SH-SY5Y (cell line): ENCODE data around the gene BECN2.

ENCODE experiments used
- GATA2 ChIP-seq: IDR thresholded peaks from 2 replicates; pipeline ENCODE4 v1.6.1; 2011; ENCODE audit warnings: mild to moderate bottlenecking, low read depth, low read length
- GATA3 ChIP-seq: IDR thresholded peaks from 2 replicates; pipeline ENCODE4 v1.6.1; 2011; ENCODE audit warnings: low read depth, mild to moderate bottlenecking, low read length, moderate library complexity

The BECN2 gene, protein sequence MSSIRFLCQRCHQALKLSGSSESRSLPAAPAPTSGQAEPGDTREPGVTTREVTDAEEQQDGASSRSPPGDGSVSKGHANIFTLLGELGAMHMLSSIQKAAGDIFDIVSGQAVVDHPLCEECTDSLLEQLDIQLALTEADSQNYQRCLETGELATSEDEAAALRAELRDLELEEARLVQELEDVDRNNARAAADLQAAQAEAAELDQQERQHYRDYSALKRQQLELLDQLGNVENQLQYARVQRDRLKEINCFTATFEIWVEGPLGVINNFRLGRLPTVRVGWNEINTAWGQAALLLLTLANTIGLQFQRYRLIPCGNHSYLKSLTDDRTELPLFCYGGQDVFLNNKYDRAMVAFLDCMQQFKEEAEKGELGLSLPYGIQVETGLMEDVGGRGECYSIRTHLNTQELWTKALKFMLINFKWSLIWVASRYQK

DNA sequence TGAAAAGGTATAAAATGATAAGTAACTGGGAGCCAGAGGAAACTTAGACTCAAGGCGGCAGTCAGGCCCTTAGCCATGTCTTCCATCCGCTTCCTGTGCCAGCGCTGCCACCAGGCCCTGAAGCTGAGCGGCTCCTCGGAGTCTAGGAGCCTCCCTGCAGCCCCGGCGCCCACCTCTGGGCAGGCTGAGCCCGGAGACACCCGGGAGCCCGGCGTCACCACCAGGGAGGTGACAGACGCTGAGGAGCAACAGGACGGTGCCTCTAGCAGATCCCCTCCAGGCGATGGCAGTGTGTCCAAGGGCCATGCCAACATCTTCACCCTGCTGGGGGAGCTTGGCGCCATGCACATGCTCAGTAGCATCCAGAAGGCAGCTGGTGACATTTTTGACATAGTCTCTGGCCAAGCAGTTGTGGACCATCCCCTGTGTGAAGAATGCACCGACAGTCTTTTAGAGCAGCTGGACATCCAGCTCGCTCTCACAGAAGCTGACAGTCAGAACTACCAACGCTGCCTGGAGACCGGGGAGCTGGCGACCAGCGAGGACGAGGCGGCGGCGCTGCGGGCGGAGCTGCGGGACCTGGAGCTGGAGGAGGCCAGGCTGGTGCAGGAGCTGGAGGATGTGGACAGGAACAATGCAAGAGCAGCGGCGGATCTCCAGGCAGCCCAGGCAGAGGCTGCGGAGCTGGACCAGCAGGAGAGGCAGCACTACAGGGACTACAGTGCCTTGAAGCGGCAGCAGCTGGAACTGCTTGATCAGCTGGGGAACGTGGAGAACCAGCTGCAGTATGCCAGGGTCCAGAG is at the start of gene BECN2:
Gene BECN2 (plus strand): TSS at position 76 of the 803 bp plus-strand sequence. CDS start 0 bp downstream, at position 76.
- TF ChIP-seq GATA3 (no peak), GATA2 (no peak)

DNA sequence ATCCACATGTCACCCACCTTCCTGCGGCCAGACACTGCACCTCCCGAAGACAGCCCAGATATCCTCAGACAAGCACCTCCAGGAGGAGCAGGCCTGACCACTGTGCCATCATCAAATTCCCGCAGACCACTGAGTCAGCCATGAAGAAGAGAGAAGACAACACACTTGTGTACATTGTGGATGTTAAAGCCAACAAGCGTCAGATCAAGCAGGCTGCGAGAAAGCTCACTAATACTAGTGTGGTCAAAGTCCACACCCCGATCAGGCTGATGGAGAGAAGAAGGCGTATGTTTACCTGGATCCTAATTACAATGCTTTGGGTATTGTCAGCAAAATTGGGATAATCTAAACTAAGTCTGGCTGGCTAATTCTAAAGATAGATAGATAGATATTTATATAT is 41.4 kb upstream of the BECN2 start:
- no peak for TF ChIP-seq GATA3
- no peak for TF ChIP-seq GATA2

DNA sequence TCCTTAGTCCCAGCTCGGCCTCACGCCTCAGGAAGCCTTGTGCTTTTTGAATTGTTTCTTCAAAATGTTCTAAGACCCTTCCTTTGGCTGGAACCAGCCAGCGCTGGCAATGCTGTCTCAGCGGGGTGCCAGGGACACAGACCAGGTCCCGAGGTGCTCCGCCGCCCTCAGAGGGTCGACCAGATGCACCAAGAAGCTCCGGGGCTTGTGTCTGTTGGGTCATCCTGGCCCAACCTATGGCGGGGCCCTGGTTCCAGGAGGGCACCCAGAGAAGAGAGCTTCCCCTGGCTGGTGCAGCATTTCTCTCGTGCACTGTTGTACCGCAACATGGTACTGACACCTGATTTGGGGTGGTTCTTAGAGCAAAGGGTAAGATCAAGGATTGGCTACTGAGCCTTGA is 40.1 kb upstream of the BECN2 start:
- TF ChIP-seq GATA3 (no peak), GATA2 (no peak)

DNA sequence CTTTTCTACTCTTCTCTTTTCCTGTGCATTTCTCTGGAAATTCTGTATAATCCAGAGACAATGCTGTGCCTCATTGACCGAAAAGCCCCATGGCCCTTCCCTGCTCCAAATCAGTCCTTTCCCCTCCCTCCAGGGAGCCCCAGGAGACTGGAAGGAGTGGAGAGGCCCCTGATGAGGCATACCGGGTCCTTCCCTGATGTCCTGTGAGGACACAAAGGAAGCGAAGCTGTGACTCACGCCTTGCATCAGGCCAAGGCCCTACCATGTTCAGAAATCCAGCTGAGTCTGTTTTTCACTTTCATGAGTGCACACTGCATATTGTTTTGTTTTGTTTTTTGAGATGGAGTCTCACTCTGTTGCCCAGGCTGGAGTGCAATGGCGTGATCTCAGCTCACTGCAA is 38.7 kb upstream of the BECN2 start:
- TF ChIP-seq GATA2 (no peak), GATA3 (no peak)

DNA sequence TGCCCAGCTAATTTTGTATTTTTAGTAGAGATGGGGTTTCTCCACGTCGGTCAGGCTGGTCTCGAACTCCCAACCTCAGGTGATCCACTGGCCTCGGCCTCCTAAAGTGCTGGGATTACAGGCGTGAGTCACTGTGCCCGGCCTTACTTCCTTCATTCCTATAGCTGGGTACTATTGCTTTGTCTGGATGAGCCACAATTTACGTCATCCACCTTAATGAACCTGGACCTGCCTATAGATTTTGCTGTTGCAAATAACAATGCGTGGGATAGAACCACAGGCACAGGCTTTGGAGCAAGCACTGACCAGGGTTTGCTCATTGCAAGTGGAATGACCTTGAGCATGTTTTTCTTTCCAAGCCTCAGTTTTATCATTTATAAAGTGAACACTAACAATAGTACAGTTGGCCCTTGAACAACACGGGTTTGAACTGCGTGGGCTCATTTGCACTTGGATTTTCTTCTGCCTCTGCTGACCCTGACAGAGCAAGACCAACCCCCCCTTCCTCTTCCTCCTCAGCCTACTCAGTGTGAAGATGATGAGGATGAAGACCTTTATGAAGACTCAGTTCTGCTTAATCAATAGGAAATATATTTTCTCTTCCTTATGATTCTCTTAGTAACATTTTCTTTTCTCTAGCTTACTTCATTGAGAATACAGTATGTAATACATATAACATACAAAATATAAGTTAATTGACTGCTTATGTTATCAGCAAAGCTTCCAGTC is 33.3 kb upstream of the BECN2 start:
- TF ChIP-seq GATA2 (no peak), GATA3 (no peak)

DNA sequence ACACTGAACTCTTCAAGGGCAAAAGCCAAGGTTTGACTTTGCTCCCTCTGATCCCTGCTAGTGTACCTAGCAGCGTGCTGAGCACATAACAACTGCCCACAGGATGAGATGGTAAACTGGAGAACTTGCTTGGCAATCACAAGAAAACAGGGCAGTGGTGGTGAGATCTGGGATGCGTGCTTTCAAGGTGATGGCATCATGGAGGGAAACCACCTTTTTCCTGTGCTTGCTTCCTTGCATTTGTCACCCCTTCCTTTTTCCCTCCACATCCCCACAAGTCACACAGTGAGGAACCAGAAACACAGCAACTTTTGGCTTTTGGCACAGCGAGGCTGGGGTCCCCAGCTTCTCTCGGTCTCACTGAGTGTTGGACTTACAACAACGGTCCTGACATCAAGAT is 31.4 kb upstream of the BECN2 start:
- no peak for TF ChIP-seq GATA3

DNA sequence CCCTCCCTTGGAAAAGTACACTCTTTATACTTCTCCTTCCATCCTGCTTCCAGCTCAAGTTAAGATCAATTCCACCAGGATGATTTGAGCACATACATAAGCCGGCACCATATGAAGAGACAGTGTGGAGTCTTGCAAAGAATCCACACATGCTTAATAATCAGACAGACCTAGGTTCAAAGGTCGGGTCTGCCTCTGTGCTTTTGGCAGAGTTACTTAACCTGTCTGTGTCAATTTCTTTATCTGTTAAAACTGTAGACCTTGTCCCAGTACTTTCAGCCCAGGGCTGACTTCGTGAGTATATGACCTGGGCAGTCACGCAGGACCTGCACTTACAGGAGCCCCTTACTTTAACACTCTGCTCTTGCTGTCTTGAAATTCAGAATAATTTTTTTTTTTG is 30.2 kb upstream of the BECN2 start:
- TF ChIP-seq GATA3 (no peak), GATA2 (no peak)

DNA sequence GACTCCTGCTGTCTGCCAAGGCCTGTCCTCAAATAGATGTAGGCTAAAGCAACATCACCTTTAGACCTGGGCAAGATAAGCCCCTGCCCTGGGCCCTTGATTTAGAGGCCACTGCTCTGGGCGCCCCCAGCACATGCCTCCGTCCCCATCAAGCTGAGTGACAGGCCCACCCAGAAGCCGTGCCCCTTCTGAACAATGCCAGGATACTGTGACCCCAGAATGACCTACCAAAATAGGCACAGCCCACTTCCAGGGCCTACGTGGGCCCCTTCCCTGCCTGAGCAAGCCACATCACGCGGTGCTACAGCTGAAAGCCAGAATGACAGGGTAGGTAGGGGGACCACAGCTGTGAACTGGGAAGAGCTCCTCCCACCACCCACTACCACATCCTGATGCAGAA is 24.7 kb upstream of the BECN2 start:
- no peak for TF ChIP-seq GATA2

DNA sequence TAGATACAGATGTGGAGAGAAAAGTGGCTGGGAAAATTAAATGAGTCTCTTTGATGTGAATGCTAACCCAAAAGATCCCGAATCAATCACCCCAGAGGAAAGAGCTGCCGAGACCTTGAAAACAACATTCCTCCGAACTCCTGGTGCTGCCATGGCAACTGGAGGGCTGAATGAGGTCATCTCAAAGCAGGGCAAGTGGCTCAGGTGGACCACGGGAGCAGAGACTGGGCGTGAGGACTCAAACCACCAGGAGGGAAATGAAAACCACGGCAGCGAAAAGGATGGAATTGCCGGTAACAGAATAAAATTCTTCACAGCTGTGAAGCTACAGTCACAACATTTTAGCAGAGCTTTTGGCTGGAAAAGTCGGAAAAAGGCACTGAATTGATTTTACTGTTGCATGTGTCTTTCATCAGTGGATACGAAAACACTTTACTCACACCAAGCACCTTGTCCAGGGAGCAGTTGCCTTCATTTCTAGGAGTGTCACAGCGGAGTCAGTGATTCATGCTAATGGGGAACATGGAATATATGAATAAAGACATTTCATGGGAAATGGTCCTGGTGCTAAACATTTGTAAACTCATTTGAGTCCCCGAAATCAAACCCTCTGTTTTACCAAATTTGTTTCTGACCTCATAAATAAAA is 23.2 kb upstream of the BECN2 start:
- no peak for TF ChIP-seq GATA3
- TF ChIP-seq GATA2: no peak

DNA sequence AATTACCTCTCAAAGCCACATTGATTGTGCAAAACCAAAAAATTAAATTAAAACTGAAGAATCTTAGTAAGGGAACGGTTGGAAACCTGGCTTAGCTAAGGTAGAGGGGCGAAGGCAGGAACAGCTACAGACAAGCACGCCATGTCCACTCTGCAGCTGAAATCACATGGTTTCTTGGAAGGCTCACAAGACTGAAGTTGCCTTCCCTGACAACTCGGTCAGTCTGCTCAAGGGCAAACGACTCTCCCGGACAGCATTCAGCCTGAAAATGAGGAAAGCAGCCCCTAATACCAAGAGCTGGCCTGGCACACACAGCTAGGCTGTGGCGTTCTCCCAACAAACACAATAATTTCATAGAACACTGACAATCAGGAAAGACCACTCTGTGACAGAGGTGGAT is 22.7 kb upstream of the BECN2 start:
- TF ChIP-seq GATA3: no peak
- TF ChIP-seq GATA2: no peak

DNA sequence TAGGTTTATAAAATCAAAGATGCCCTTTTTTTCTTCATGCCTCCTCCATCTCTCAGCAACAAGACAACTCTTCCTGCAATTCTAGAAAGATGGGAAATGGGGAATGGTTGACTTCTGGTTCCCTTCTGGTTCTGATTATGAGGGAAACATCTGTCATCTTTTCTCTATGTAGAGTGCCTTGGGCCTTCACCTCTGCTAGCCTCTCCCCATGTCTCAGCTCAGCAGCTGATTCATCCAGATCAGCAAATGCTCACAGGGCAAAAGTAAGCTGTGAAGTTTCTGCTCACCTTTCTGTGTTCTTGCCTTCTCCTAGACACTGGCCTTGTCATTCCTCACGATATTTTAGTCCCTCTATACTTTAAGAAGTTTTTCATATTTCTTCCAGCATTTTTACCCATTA is 17.8 kb upstream of the BECN2 start:
- TF ChIP-seq GATA3 (no peak), GATA2 (no peak)

DNA sequence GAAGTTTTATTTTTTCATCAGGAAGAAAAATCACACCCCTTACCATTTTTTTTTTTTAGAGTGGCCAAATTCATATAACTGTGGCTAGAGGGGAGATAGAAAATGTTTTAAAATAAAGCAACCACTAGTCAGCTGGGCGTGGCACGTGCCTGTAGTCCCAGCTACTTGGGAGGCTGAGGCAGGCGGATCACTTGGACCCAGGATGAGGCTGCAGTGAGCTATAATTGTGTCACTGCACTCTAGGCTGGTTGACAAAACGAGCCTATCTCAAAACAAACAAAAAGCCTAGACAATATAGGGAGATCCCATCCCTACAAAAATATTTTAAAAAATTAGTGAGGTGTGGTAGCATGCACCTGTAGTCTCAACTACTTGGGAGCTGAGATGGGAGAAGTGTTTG is 14.8 kb upstream of the BECN2 start:
- TF ChIP-seq GATA3 (no peak), GATA2 (no peak)

DNA sequence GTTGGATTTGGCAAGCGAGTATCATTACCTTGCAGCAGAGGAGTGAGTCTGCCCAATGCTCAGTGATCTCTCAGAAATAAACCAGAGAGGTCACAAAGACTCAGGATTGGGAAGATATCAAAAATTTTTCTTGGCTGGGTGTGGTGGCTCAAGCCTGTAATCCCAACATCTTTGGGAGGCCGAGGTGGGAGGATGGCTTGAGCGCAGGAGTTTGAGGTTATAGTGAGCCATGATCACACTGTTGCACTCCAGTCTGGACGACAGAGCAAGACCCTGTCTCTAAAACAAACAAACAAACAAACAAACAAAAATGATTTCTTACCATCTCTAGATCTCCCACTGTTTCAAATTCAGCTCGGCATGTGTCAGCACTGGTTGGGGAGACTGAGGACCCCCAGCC is 13.3 kb upstream of the BECN2 start:
- TF ChIP-seq GATA2: no peak
- TF ChIP-seq GATA3: no peak

DNA sequence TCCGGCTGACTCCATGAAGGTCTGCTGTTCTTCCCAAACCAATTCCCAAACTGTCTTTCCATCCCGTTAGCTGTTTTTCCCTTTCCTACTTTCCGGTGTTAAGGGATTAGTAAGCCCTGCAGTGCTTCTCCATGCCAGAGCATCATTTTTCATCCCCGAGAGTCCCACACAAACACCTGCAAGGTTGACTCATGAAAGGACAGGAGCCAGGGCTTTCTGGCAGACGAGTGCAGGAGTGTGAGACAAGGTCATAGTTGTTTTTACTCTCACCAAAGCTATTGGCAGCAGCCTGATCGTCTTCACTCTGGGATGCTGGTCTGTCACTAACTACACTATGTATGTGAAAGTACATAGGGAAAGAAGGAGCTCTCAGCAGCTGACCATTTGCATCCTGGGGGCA is 10.2 kb upstream of the BECN2 start:
- TF ChIP-seq GATA2: no peak
- TF ChIP-seq GATA3: no peak
